Adrenal gland (tissue), 5 donors: ENCODE measurements around the gene NONO.
"Not testable (repeated sequence)": the region's sequence is repeated elsewhere in the genome, so short reads cannot be mapped to it uniquely, and the experiment has no call there.

Source experiments
- CTCF ChIP-seq, 6 experiments: fragments of 450-650 bp in 4 of 6; fragments of 200-600 bp in 2 of 6; sonication (generic) in 1 of 6; IDR thresholded peaks; 1 replicate in 5 of 6; 2 replicates in 1 of 6; pipeline versions ENCODE4 v1.5.1 to v1.8.0; 2016 to 2021; ENCODE audit warnings: antibody characterized with exemption in 6 of 6, mild to moderate bottlenecking in 2 of 6, moderate library complexity in 1 of 6
- POLR2A ChIP-seq, 2 donors: fragments of 450-650 bp; IDR thresholded peaks; one replicate each; pipeline ENCODE4 v1.6.1; 2017; ENCODE audit warnings: antibody characterized with exemption in 2 of 2, mild to moderate bottlenecking in 2 of 2, moderate library complexity in 1 of 2
- donor health status: DM: no; HTN: no; CAD: no.

GRCh38 chrX:71349867-71350266, 66.4 kb downstream of the NONO start:
- peak in 2 of 6 experiments; percentile 25 to 31 for TF ChIP-seq CTCF (IDR thresholded peaks at IDR 0.05)
- not testable (repeated sequence) for TF ChIP-seq POLR2A (IDR thresholded peaks at IDR 0.05)
